Duodenal mucosa (tissue), 2 donors: ENCODE measurements around the gene GUCA2B.

Experiments
- H3K27ac ChIP-seq: one replicate; pipeline ENCODE4 v1.7.0; 2013; ENCODE audit warnings: low read depth, low read length
- H3K27me3 ChIP-seq, 2 donors: one replicate each; pipeline ENCODE4 v1.7.0; 2013; ENCODE audit warnings: low read length in 2 of 2, control low read depth in 1 of 2; ENCODE audit not compliant: insufficient read depth in 2 of 2, control insufficient read depth in 1 of 2
- H3K36me3 ChIP-seq, 2 donors: one replicate each; pipeline ENCODE4 v1.7.0; 2013; ENCODE audit warnings: low read length in 2 of 2, control low read depth in 1 of 2; ENCODE audit not compliant: insufficient read depth in 2 of 2, control insufficient read depth in 1 of 2
- H3K4me1 ChIP-seq, 2 donors: one replicate each; pipeline ENCODE4 v1.7.0; 2013; ENCODE audit warnings: low read length in 2 of 2, control low read depth in 1 of 2; ENCODE audit not compliant: insufficient read depth in 2 of 2, control insufficient read depth in 1 of 2
- H3K4me3 ChIP-seq, 2 donors: one replicate each; pipeline ENCODE4 v1.7.0; 2013; ENCODE audit warnings: low read length in 2 of 2, low read depth in 1 of 2
- H3K9ac ChIP-seq, 2 donors: one replicate each; pipeline ENCODE4 v1.7.0; 2013; ENCODE audit warnings: low read length in 2 of 2, low read depth in 1 of 2
- H3K9me3 ChIP-seq, 2 donors: one replicate each; pipeline ENCODE4 v1.7.0; 2013; ENCODE audit warnings: low read length in 2 of 2, control low read depth in 1 of 2; ENCODE audit not compliant: control insufficient read depth in 1 of 2

Gene GUCA2B

DNA sequence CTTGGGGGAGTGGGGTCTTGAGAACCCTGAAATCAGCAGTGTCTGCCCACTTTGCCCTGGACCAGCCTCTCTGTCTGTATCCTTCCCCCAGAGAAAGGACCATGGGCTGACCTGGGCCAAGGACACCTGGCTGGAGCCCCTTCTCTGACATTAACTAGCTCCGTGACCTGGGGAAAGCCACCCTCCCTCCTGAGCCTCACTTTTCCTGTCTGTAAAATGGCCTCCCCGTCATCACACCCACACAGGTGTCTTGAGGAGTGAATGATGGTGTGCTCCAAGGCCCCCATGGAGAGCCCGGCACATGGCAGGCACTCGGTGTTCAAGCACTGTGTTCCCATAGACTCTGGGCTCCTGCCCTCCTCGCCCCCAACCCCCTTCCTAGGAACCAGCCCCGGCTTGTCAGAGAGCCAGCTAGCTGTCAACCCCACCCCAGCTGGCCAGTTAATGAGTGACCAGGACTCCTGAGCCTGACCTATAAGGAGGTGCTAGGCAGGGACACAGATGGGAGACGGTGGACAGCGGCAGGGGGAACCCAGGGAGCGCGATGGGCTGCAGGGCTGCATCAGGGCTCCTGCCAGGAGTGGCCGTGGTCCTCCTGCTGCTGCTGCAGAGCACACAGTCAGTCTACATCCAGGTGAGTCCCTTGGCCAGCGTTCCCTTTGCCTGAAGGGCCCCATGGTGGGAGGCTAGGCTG is at the start of gene GUCA2B:
TSS of gene GUCA2B (plus strand) at position 504 of the 694 bp plus-strand sequence. CDS start at position 545, 41 bp downstream.
- Histone ChIP-seq H3K27me3 (no peaks in the 10 kb centered on the region), H3K9ac (no peak within 1 kb of the TSS), H3K4me1 (peaks cover 22 to 31% of the 10 kb centered on the region in 2 donors), H3K36me3 (no peaks in the 10 kb centered on the region), H3K27ac (no peak within 1 kb of the TSS), H3K9me3 (no peaks in the 10 kb centered on the region), H3K4me3 (no peak within 1 kb of the TSS)

DNA sequence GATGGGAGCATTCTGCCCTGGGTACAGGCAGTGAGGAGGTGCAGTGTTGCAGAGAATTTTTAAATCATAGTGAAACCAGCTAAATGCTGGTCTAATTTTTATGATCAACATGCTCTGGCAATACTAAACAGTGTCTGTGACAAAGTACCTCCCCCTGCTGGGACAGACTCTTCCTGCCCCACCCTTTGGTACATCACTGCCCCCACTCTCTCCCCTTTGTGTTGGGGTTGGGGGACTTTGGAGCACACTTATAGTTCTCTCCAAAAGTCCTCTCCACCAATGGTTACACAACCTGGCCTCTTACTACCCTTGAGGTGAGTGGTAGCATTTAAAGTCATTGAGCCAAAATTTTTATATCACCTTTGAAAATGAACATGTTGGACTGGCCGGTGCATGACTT is 48.2 kb upstream of the GUCA2B start:
- Histone ChIP-seq H3K36me3 (no peaks in the 10 kb centered on the region), H3K27me3 (no peaks in the 10 kb centered on the region), H3K9ac (no peak overlapping the region), H3K9me3 (no peaks in the 10 kb centered on the region), H3K27ac (no peak overlapping the region), H3K4me3 (no peak overlapping the region), H3K4me1 (no peaks in the 10 kb centered on the region)

DNA sequence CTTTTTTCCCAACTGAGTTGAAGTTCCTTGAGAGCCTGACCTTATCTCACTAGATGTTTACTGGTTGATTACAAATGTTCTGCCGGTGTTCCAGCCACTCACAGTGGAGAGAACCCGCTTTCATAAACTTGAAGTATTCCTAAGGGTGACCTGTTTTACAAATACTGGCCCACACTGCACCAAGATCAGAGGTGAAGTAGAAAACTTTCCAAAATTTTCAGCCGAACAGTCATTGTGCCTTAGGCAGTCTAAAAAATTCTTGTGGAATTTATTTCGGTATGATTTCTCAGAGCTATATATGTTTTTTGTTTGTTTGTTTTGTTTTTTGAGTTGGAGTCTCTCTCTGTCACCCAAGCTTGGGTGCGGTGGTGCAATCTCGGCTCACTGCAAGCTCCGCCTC is 44.9 kb upstream of the GUCA2B start:
- Histone ChIP-seq H3K4me3 (no peak overlapping the region), H3K9ac (no peak overlapping the region), H3K27ac (no peak overlapping the region), H3K36me3 (no peaks in the 10 kb centered on the region), H3K27me3 (no peaks in the 10 kb centered on the region), H3K9me3 (no peaks in the 10 kb centered on the region), H3K4me1 (no peaks in the 10 kb centered on the region)

DNA sequence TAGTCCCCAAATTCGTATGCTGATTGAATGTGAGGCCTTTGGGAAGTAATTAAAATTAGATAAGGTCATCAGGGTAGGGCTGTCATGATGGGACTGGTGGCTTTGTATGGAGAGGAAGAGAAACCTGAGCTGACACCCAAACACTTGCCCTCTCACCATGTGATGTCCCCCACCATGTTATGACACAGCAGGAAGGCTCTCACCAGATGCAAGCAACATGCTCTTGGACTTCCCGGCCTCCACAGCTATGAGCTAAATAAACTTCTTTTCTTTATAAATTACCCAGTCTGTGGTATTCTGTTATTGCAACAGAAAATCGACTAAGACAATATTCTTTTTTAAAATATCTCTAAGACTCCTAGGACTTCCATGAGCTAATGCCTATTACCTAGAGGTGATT is 43.6 kb upstream of the GUCA2B start:
- H3K27me3 ChIP-seq, result no peaks in the 10 kb centered on the region
- H3K27ac ChIP-seq, result no peak overlapping the region
- no peak overlapping the region for H3K4me3 ChIP-seq
- H3K9me3 ChIP-seq, result no peaks in the 10 kb centered on the region
- H3K4me1 ChIP-seq, result no peaks in the 10 kb centered on the region
- H3K36me3 ChIP-seq, result no peaks in the 10 kb centered on the region
- H3K9ac ChIP-seq, result no peak overlapping the region

DNA sequence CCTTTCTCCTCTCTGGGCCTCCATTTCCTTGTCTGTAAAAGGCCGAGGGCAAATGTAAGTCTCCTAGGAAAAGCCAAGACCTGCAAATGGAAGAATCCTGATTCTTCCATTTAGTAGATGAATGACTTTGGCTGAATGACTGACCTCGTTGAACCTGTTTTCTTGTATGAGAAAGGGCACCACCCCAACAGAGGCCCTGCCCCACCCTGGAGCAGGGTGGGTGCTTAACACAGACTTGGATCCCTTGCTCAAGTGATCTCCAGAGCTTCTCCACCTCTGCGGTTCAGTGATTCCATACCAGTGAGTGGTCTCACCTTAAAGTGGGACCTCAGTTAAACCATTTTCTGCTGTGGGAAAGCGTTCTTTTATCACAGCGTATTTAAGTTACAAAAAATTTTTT is 39.0 kb upstream of the GUCA2B start:
- no peaks in the 10 kb centered on the region for H3K27me3 ChIP-seq

DNA sequence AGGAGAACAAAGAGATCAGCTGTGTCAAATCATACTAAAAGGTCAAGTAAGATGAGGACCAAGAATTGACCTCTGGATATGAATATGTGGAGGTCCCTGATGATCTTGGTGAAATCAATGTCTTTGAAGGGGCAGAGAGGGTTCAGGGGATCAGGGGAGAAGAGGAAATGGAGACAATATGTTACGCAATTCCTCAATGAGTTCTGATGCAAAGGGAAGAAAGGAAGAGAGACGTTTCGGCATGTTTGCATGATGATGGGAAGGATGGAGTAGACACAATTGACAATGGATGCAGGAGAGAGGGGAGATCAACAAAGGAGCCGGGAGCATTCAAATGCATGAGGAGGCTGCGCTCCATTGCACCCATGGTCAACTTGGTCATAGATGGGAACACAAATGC is 36.0 kb upstream of the GUCA2B start:
- Histone ChIP-seq H3K27ac (no peak overlapping the region), H3K36me3 (no peaks in the 10 kb centered on the region), H3K9me3 (no peaks in the 10 kb centered on the region), H3K9ac (no peak overlapping the region), H3K4me1 (no peaks in the 10 kb centered on the region), H3K27me3 (no peaks in the 10 kb centered on the region), H3K4me3 (no peak overlapping the region)

More for the DNA sequence above, 39.0 kb upstream of the GUCA2B start:
- H3K9me3 ChIP-seq, result no peaks in the 10 kb centered on the region
- H3K27ac ChIP-seq, result no peak overlapping the region
- H3K36me3 ChIP-seq, result no peaks in the 10 kb centered on the region
- H3K9ac ChIP-seq, result no peak overlapping the region
- H3K4me1 ChIP-seq, result no peaks in the 10 kb centered on the region
- no peak overlapping the region for H3K4me3 ChIP-seq

DNA sequence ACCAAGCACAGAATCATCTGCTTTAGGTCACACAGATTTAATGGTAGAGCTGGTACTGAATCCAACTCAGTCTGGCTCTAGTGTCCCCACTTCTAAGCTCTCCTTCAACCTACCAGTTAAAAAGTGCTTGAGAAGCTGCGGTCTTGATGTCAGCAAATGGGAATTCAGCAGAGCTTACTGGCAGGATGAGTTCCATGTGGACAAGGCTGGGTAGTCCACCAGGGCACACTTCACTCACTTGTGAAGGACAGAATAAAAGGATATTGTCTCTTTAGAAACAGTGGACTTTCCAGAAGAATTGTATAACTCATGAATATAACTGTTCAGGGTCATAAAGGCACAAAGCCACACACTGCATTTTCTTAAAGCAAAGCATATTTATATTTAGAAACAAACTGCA is 35.1 kb upstream of the GUCA2B start:
- H3K9ac ChIP-seq, result no peak overlapping the region
- no peaks in the 10 kb centered on the region for H3K27me3 ChIP-seq
- no peak overlapping the region for H3K27ac ChIP-seq
- no peak overlapping the region for H3K4me3 ChIP-seq
- no peaks in the 10 kb centered on the region for H3K36me3 ChIP-seq
- H3K4me1 ChIP-seq, result no peaks in the 10 kb centered on the region
- no peaks in the 10 kb centered on the region for H3K9me3 ChIP-seq

DNA sequence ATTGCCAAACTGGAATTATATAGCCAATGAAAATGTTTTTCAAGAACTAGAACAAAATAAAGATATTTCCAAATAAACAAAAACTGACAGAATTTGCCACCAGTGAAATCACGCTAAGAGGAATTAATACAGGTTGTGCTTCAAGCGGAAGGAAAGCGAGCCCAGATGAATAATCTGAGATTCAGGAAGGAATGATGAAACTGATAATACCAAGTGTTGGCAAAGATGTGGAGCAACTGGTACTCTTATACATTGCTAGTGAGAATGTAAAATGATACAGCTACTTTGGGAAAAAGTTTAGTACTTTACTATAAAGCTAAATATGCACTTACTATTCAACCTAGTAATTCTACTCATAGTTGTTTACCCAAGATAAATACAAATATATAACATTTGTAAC is 30.8 kb upstream of the GUCA2B start:
- Histone ChIP-seq H3K9ac (no peak overlapping the region), H3K4me3 (no peak overlapping the region), H3K4me1 (no peaks in the 10 kb centered on the region), H3K27me3 (peaks cover 0 to 2% of the 10 kb centered on the region in 2 donors), H3K9me3 (no peaks in the 10 kb centered on the region), H3K36me3 (no peaks in the 10 kb centered on the region), H3K27ac (no peak overlapping the region)

DNA sequence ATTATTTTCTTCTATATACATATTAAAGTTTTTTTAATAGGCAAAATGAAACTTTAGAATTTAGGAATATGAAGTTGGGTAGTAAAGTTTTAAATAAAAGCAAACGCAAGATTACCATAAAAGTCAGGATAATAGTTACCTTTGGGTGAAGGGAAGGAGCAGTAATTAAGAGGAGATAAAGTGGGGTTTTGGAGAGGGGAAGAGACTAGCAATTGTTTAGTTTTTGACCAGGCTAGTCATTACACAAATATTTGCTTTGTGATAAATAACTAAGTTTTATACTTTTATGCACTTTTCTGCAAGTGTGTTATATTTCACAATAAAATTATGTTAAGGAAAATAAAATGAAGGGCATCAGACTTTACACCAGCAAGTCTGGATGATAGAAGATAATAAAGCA is 27.7 kb upstream of the GUCA2B start:
- H3K9ac ChIP-seq, result no peak overlapping the region
- no peaks in the 10 kb centered on the region for H3K36me3 ChIP-seq
- H3K4me1 ChIP-seq, result no peaks in the 10 kb centered on the region
- H3K9me3 ChIP-seq, result no peaks in the 10 kb centered on the region
- H3K27ac ChIP-seq, result no peak overlapping the region
- no peak overlapping the region for H3K4me3 ChIP-seq
- peaks cover 0 to 2% of the 10 kb centered on the region in 2 donors for H3K27me3 ChIP-seq

DNA sequence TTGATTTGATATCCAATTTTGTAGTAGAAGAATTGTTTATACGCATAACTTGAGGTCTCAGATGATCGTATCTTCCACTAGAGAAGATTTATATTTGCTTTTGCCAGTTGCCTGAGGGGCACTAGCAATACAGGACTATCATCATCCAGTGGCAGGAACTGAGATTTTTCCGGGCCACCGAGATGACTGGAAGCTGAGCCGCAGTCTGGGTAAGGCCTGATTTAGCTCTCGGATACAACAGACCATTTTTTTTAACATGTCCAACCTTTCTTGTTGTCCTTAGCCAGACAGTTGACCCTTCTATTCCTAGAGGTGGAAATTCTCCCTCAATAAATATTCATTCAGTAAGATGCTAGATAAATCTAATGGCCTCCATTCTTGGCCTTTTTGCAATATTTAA is 25.4 kb upstream of the GUCA2B start:
- Histone ChIP-seq H3K9ac (no peak overlapping the region), H3K4me3 (no peak overlapping the region), H3K27me3 (peaks cover 0 to 2% of the 10 kb centered on the region in 2 donors), H3K4me1 (no peaks in the 10 kb centered on the region), H3K36me3 (no peaks in the 10 kb centered on the region), H3K9me3 (no peaks in the 10 kb centered on the region), H3K27ac (no peak overlapping the region)
